GM12892 (cell line): ENCODE measurements around the gene DHH.

ENCODE experiments used
- POLR2A ChIP-seq: IDR thresholded peaks from 2 replicates; pipeline ENCODE4 v1.6.1; 2011; ENCODE audit warnings: low read depth, low read length, control low read depth
- POLR2AphosphoS5 ChIP-seq: IDR thresholded peaks from 2 replicates; pipeline ENCODE4 v1.6.1; 2011; ENCODE audit warnings: low read depth, low read length, control low read depth
- TAF1 ChIP-seq: IDR thresholded peaks from 2 replicates; pipeline ENCODE4 v1.6.1; 2011; ENCODE audit warnings: low read depth, mild to moderate bottlenecking, control low read depth, low read length, borderline replicate concordance

- no peak; the same call in 1 of the 2 replicates for TF ChIP-seq POLR2AphosphoS5
- TF ChIP-seq POLR2A = peak; percentile 51; the same call in 1 of the 2 replicates
- TF ChIP-seq TAF1 = 0 out of 2 replicates have a peak, but pooled peaks have one; percentile 24
Measured at GRCh38 chr12:49069507-49070346, 24.9 kb downstream of the DHH start, which contains the start of gene RHEBL1.
